ENCODE results near the gene MAP3K5. TPM values are rescaled to one million over a fixed set of nuclear protein-coding genes. Genes with fewer than 3 reads are reported as not detected.

MAP3K5 gene
- total and polyA plus RNA-seq, 9 of the 15 experiments (the other 6 are each of a cell fraction or from before 2014, with no cell fraction given) = 2.2 to 13.0 (median 9.9) TPM

DNA sequence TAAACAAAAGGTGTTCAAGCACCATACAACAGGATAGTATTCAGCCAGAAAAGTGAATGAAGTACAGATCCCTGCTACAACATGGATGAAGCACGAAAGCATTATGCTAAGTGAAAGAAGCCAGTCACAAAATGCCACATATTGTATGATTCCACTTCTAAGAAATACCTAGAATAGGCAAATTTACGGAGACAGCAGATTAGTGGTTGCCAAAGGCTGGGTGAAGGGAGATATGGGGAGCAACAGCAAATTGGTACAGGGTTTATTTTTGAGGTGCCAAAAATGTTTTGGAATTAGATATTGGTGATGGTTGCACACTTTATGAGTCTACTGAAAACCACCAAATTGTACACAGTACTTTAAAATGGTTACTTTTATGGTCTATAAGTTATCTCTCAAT lies 23.2 kb downstream of the MAP3K5 start:
- no peak for ATAC-seq
- BruUV-seq (replicated peaks) = no TSS peak
- Histone ChIP-seq H3K9me3 (replicated peaks; ENCODE audit: control insufficient read depth, insufficient read depth, low read depth, low read length) (no peaks in the 10 kb centered on the region), H3K9me1 (ENCODE audit: control insufficient read depth, insufficient read depth, low read length) (no peaks in the 10 kb centered on the region), H3K4me1 (replicated peaks in 1 of 2; ENCODE audit: control insufficient read depth in 2 of 2, insufficient read depth in 2 of 2, low read length in 2 of 2) (peaks cover 0 to 33% of the 10 kb centered on the region in 2 experiments; a peak in 4 of 5 replicates), H3K9ac (ENCODE audit: insufficient read depth in 1 of 2, low read depth in 2 of 2, low read length in 2 of 2) (no peak overlapping the region), H3K4me3 (no peak overlapping the region), H3K36me3 (ENCODE audit: control insufficient read depth, insufficient read depth, low read length) (no peaks in the 10 kb centered on the region), H3K4me2 (ENCODE audit: insufficient read depth, low read length) (no peak overlapping the region), H2AFZ (ENCODE audit: low read depth, low read length) (no peak overlapping the region), H3K27me3 (ENCODE audit: control insufficient read depth in 2 of 2, insufficient read depth in 2 of 2, low read length in 2 of 2) (no peaks in the 10 kb centered on the region), H4K20me1 (replicated peaks; ENCODE audit: control insufficient read depth, insufficient read depth, low read length) (no peaks in the 10 kb centered on the region), H3K79me2 (ENCODE audit: control insufficient read depth, insufficient read depth, low read length) (peaks cover 92% of the 10 kb centered on the region), H3K27ac (ENCODE audit: extremely low read depth, low read depth, low read length) (peak overlapping the region; percentile 33; the same call in 1 of the 3 replicates)
- POLR2A ChIA-PET = no interaction called here
- intact Hi-C loops (cut with micrococcal nuclease) = no loop called here
- CTCF ChIA-PET (ENCODE audit: low intra/inter-chr PET ratio) = no interaction called here
- no peak for DNase-seq (ENCODE audit: extremely low read depth in 1 of 4, low spot score in 3 of 4)
- no peak for FAIRE-seq
- TF ChIP-seq HINFP (tag; conservative IDR thresholded peaks at IDR 0.05; ENCODE audit: low read depth) (no peak), ETV6 (IDR thresholded peaks at IDR 0.05; ENCODE audit: borderline replicate concordance in 1 of 2, low read depth in 2 of 2, low read length in 1 of 2) (0 out of 4 replicates have a peak, but pooled peaks of 1 of the 2 experiments have one; percentile 26), ETV6 (CRISPR knock-in tag; IDR thresholded peaks at IDR 0.05; ENCODE audit: borderline replicate concordance) (no peak)
- in situ Hi-C loops (cut with MboI) = no loop called here
- WGBS (ENCODE audit: insufficient coverage, low coverage, missing lambda C conversion rate) = 13% methylated on average over 2 of the region's 2 CpGs
